Panc1 (cell line): ENCODE data around the gene USF1. TPM values are rescaled to one million over a fixed set of nuclear protein-coding genes. Genes with fewer than 3 reads are reported as not detected.
"Not testable (repeated sequence)": the region's sequence is repeated elsewhere in the genome, so short reads cannot be mapped to it uniquely, and the experiment has no call there.

Experiments used
- ATAC-seq: fragments of 200-7000 bp; cut with Tn5 transposase; 2 replicates; pipeline ENCODE4 v1.9.1; 2020; ENCODE audit warnings: mild to moderate bottlenecking, moderate library complexity
- BruUV-seq: library from RNA; stranded (reverse); fragments of 400-500 nt; replicated peaks from 2 replicates; lab custom pipeline; 2021; lab: Mats Ljungman, UMichigan
- CTCF ChIA-PET: fragments of 300-600 bp; sonication (Branson Sonifier 250); formaldehyde crosslinking; loops from one replicate; lab custom pipeline; 2022; ENCODE audit warnings: antibody characterized with exemption; lab: Charles Lee
- POLR2A ChIA-PET: fragments of 300-600 bp; sonication (Branson Sonifier 250); formaldehyde crosslinking; loops from one replicate; lab custom pipeline; 2022; ENCODE audit warnings: antibody characterized with exemption; lab: Charles Lee
- DNase-seq: peaks from one replicate; pipeline ENCODE4 v3.0.0-alpha.2; 2010; ENCODE audit warnings: low read depth, low spot score
- H3K27ac ChIP-seq: 2 replicates; pipeline ENCODE4 v1.5.1; 2011; ENCODE audit warnings: mild to moderate bottlenecking, low read length, inconsistent platforms
- H3K27me3 ChIP-seq: fragments of 200-500 bp; sonication (Bioruptor generic); 2 replicates; pipeline ENCODE4 v1.6.0; 2014; ENCODE audit warnings: low read length, inconsistent platforms; ENCODE audit not compliant: control insufficient read depth, insufficient read depth
- H3K36me3 ChIP-seq: fragments of 200-500 bp; sonication (Bioruptor generic); 2 replicates; pipeline ENCODE4 v1.5.1; 2014; ENCODE audit warnings: inconsistent platforms, mild to moderate bottlenecking, low read length, moderate library complexity; ENCODE audit not compliant: control insufficient read depth, insufficient read depth
- H3K4me1 ChIP-seq: 2 replicates; pipeline ENCODE4 v1.5.1; 2011; ENCODE audit warnings: inconsistent platforms, mild to moderate bottlenecking, low read length, moderate library complexity; ENCODE audit not compliant: control insufficient read depth, insufficient read depth
- H3K4me3 ChIP-seq, 2 experiments: 2 replicates each; pipeline ENCODE4 v1.5.1; 2011 to 2012; ENCODE audit warnings: low read depth in 2 of 2, low read length in 2 of 2, mild to moderate bottlenecking in 2 of 2, inconsistent platforms in 1 of 2, moderate library complexity in 1 of 2
- H3K9me3 ChIP-seq: fragments of 200-500 bp; sonication (Bioruptor generic); 2 replicates; pipeline ENCODE4 v1.5.1; 2014; ENCODE audit warnings: low read depth, mild to moderate bottlenecking, inconsistent platforms, low read length, moderate library complexity; ENCODE audit not compliant: control insufficient read depth, insufficient read depth
- REST ChIP-seq, 2 experiments: IDR thresholded peaks; 2 replicates each; pipeline ENCODE4 v1.6.1; 2011 to 2012; ENCODE audit warnings: low read depth in 2 of 2, control low read depth in 1 of 2, low read length in 1 of 2, mild to moderate bottlenecking in 1 of 2, moderate library complexity in 1 of 2; ENCODE audit not compliant: insufficient read depth in 1 of 2
- SIN3A ChIP-seq: IDR thresholded peaks from 2 replicates; pipeline ENCODE4 v1.6.1; 2012; ENCODE audit warnings: low read depth, mild to moderate bottlenecking, low read length, moderate library complexity, borderline replicate concordance; ENCODE audit not compliant: insufficient read depth
- in situ Hi-C: cut with HindIII; loops from 2 replicates; pipeline ENCODE4 v1.10.0; 2016; ENCODE audit warnings: low sequenced_read_pairs, low pct_unique_long_range_greater_than_20kb
- intact Hi-C: fragments of 100-400 bp; cut with micrococcal nuclease; formaldehyde crosslinking; loops from one replicate; pipeline ENCODE4 v1.10.0; 2022; ENCODE audit not compliant: unreplicated experiment
- total RNA-seq: library from RNA; stranded (reverse); gene quantifications from one replicate; pipeline ENCODE4 v1.2.1, GENCODE V29; 2021; ENCODE audit not compliant: unreplicated experiment
- TF ChIP-seq, protein P1 (sequence below): fragments of 450-650 bp; IDR thresholded peaks from 2 replicates; pipeline ENCODE4 v1.5.1; 2017; ENCODE audit warnings: mild to moderate bottlenecking

USF1 gene
- total RNA-seq, 1 experiment from 2014 or later: 57.7 TPM

- in situ Hi-C loops (no loop called here), intact Hi-C loops (no loop called here)
- CTCF ChIA-PET: no interaction called here
- no TSS peak for BruUV-seq
- TF ChIP-seq SIN3A: no peak
- no peak for TF ChIP-seq REST (IDR thresholded peaks at IDR 0.05; ENCODE audit: insufficient read depth in 1 of 2, low read depth in 2 of 2, low read length in 1 of 2)
- TF ChIP-seq, protein P1, sequence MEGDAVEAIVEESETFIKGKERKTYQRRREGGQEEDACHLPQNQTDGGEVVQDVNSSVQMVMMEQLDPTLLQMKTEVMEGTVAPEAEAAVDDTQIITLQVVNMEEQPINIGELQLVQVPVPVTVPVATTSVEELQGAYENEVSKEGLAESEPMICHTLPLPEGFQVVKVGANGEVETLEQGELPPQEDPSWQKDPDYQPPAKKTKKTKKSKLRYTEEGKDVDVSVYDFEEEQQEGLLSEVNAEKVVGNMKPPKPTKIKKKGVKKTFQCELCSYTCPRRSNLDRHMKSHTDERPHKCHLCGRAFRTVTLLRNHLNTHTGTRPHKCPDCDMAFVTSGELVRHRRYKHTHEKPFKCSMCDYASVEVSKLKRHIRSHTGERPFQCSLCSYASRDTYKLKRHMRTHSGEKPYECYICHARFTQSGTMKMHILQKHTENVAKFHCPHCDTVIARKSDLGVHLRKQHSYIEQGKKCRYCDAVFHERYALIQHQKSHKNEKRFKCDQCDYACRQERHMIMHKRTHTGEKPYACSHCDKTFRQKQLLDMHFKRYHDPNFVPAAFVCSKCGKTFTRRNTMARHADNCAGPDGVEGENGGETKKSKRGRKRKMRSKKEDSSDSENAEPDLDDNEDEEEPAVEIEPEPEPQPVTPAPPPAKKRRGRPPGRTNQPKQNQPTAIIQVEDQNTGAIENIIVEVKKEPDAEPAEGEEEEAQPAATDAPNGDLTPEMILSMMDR: no peak
- POLR2A ChIA-PET: no interaction called here
- Histone ChIP-seq H3K27ac (no peak overlapping the region), H3K9me3 (no peaks in the 10 kb centered on the region), H3K36me3 (no peaks in the 10 kb centered on the region), H3K4me1 (no peaks in the 10 kb centered on the region), H3K27me3 (no peaks in the 10 kb centered on the region), H3K4me3 (no peak overlapping the region)
- DNase-seq (no peak), ATAC-seq (no peak)
Observed at GRCh38 chr1:161066694-161067093, 20.9 kb upstream of the USF1 start.

GRCh38 chr1:161065681-161066080, 19.9 kb upstream of the USF1 start:
- H3K27ac ChIP-seq, H3K4me3 ChIP-seq, BruUV-seq, H3K36me3 ChIP-seq, CTCF ChIA-PET, intact Hi-C loops, H3K9me3 ChIP-seq, H3K27me3 ChIP-seq, H3K4me1 ChIP-seq, ATAC-seq, in situ Hi-C loops, DNase-seq: not testable (repeated sequence)
- POLR2A ChIA-PET: interaction anchor here (0.6 kb wide), 1 partner anchor 10 kb away, joined by 3 read pairs; no protein-coding TSS in a partner anchor

GRCh38 chr1:161063936-161064335, 18.2 kb upstream of the USF1 start:
- CTCF ChIA-PET, H3K27me3 ChIP-seq, H3K9me3 ChIP-seq, BruUV-seq, H3K4me1 ChIP-seq, H3K4me3 ChIP-seq, POLR2A ChIA-PET, in situ Hi-C loops, H3K27ac ChIP-seq, DNase-seq, intact Hi-C loops, ATAC-seq, H3K36me3 ChIP-seq: not testable (repeated sequence)
